ENCODE measurements around the gene SWAP70.
"Not testable (repeated sequence)": the region's sequence is repeated elsewhere in the genome, so short reads cannot be mapped to it uniquely, and the experiment has no call there.

Gene SWAP70

DNA sequence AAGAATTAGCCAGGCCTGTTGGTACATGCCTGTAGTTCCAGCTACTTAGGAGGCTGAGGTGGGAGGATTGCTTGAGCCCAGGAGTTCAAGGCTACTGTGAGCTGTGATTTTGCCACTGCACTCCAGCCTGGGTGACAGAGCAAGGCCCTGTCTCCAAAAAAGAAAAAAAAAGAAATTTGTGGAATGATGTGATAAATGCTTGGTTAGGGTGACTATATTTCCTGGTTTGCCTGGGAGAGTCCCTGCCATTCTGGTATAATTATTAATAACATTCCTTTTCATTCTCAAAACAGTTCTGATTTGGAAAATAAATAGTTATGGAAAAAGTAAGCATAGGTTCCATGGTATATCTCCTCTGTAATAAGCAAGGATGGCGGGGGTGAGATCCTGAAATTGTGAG, 74.8 kb downstream of the SWAP70 start (continued):
- no peak for TF ChIP-seq PPARA (CRISPR knock-in tag; IDR thresholded peaks at IDR 0.05; ENCODE audit: borderline replicate concordance)

DNA sequence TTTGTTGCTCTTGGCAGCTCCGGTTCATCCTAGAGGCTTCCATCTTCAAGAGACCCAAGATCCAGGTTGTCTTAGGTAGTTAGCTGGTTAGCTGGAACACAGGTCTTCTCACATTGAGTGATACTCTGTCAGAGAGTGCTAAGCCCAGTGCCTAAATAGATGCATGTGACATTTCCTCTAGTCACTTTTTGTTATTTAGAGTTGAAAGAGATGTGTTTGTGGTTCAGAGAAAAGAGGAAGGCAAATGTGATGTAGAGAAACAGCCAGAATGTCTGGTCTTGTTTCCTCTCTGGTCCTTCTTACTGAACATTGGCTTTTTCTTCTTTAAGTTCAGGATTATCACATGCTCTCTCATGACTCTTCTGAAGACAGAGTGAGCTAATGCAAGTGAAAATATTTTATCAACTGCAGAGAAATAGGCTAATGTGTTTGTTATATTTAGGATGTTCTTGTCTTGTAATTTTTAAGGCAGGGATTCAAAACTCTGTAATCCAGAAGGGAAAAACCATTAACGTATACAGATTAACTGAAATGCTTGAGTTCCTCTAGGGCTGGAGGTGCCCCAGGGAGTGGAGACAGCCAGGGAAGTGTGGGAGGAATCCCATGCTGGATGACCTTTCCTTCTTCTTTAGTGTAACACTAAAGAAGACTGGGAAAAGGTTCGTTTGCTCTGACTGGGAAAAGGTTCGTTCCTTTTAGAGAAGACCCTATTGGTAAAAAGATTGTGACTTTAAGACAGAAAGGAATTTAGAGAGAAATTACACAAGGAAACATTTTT, 75.4 kb downstream of the SWAP70 start:
- no peak for ATAC-seq
- no peak for TF ChIP-seq ARNTL (CRISPR knock-in tag; IDR thresholded peaks at IDR 0.05; ENCODE audit: borderline replicate concordance, low read depth)
- TF ChIP-seq, protein P1, sequence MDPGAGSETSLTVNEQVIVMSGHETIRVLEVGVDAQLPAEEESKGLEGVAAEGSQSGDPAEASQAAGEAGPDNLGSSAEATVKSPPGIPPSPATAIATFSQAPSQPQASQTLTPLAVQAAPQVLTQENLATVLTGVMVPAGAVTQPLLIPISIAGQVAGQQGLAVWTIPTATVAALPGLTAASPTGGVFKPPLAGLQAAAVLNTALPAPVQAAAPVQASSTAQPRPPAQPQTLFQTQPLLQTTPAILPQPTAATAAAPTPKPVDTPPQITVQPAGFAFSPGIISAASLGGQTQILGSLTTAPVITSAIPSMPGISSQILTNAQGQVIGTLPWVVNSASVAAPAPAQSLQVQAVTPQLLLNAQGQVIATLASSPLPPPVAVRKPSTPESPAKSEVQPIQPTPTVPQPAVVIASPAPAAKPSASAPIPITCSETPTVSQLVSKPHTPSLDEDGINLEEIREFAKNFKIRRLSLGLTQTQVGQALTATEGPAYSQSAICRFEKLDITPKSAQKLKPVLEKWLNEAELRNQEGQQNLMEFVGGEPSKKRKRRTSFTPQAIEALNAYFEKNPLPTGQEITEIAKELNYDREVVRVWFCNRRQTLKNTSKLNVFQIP (CRISPR knock-in tag; IDR thresholded peaks at IDR 0.05; ENCODE audit: borderline replicate concordance, low read depth), result no peak
- TF ChIP-seq, protein P2, sequence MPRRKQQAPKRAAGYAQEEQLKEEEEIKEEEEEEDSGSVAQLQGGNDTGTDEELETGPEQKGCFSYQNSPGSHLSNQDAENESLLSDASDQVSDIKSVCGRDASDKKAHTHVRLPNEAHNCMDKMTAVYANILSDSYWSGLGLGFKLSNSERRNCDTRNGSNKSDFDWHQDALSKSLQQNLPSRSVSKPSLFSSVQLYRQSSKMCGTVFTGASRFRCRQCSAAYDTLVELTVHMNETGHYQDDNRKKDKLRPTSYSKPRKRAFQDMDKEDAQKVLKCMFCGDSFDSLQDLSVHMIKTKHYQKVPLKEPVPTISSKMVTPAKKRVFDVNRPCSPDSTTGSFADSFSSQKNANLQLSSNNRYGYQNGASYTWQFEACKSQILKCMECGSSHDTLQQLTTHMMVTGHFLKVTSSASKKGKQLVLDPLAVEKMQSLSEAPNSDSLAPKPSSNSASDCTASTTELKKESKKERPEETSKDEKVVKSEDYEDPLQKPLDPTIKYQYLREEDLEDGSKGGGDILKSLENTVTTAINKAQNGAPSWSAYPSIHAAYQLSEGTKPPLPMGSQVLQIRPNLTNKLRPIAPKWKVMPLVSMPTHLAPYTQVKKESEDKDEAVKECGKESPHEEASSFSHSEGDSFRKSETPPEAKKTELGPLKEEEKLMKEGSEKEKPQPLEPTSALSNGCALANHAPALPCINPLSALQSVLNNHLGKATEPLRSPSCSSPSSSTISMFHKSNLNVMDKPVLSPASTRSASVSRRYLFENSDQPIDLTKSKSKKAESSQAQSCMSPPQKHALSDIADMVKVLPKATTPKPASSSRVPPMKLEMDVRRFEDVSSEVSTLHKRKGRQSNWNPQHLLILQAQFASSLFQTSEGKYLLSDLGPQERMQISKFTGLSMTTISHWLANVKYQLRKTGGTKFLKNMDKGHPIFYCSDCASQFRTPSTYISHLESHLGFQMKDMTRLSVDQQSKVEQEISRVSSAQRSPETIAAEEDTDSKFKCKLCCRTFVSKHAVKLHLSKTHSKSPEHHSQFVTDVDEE (CRISPR knock-in tag; IDR thresholded peaks at IDR 0.05), result no peak

DNA sequence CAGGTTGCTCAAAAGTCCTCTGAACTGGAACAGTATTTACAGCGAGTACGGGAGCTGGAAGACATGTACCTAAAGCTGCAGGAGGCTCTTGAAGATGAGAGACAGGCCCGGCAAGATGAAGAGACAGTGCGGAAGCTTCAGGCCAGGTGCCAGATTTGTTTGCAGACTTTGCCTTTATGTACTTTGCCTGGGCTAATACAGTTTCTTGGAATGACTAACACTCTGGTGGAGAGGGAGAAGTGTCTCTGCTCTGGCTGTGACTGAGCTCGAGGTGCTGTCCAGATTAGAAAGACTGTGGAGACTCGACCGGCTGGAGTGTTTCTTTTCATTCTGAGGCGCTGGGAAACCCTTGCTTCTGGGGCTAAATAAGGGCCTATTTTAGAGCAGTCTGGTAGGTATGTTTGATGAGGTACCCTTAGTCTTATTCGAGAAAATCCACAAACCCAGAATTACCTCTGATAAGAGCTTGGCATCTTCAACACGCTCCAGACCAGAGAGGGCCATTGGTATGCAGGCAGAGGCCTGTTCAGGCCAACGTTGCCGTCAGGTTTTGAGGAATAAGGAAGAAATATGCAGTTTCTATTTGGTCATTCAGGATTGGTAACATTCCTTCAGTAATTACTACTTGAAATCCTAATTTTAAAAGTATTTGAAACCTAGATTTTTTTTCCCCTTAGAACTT, 76.5 kb downstream of the SWAP70 start:
- no peak for TF ChIP-seq CSDC2 (CRISPR knock-in tag; IDR thresholded peaks at IDR 0.05)
- TF ChIP-seq, protein P3, sequence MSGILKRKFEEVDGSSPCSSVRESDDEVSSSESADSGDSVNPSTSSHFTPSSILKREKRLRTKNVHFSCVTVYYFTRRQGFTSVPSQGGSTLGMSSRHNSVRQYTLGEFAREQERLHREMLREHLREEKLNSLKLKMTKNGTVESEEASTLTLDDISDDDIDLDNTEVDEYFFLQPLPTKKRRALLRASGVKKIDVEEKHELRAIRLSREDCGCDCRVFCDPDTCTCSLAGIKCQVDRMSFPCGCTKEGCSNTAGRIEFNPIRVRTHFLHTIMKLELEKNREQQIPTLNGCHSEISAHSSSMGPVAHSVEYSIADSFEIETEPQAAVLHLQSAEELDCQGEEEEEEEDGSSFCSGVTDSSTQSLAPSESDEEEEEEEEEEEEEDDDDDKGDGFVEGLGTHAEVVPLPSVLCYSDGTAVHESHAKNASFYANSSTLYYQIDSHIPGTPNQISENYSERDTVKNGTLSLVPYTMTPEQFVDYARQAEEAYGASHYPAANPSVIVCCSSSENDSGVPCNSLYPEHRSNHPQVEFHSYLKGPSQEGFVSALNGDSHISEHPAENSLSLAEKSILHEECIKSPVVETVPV (CRISPR knock-in tag; IDR thresholded peaks at IDR 0.05), result no peak
- TF ChIP-seq ZNF8 (CRISPR knock-in tag; IDR thresholded peaks at IDR 0.05), result no peak
- no peak for TF ChIP-seq TOX (CRISPR knock-in tag; IDR thresholded peaks at IDR 0.05; ENCODE audit: borderline replicate concordance)
- no peak for TF ChIP-seq ZNF565 (CRISPR knock-in tag; conservative IDR thresholded peaks at IDR 0.05; ENCODE audit: low read depth)
- no peak for TF ChIP-seq OSR1 (CRISPR knock-in tag; IDR thresholded peaks at IDR 0.05)
- no peak for TF ChIP-seq PPARA (CRISPR knock-in tag; IDR thresholded peaks at IDR 0.05; ENCODE audit: borderline replicate concordance)
- TF ChIP-seq, protein P4, sequence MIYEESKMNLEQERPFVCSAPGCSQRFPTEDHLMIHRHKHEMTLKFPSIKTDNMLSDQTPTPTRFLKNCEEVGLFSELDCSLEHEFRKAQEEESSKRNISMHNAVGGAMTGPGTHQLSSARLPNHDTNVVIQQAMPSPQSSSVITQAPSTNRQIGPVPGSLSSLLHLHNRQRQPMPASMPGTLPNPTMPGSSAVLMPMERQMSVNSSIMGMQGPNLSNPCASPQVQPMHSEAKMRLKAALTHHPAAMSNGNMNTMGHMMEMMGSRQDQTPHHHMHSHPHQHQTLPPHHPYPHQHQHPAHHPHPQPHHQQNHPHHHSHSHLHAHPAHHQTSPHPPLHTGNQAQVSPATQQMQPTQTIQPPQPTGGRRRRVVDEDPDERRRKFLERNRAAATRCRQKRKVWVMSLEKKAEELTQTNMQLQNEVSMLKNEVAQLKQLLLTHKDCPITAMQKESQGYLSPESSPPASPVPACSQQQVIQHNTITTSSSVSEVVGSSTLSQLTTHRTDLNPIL (CRISPR knock-in tag; IDR thresholded peaks at IDR 0.05; ENCODE audit: low read depth), result no peak
- no peak for TF ChIP-seq ZFP30 (CRISPR knock-in tag; IDR thresholded peaks at IDR 0.05)
- no peak for TF ChIP-seq SNAI2 (CRISPR knock-in tag; IDR thresholded peaks at IDR 0.05)
- no peak for TF ChIP-seq ESRRG (CRISPR knock-in tag; IDR thresholded peaks at IDR 0.05)
- TF ChIP-seq ISL1 (CRISPR knock-in tag; IDR thresholded peaks at IDR 0.05), result no peak
- TF ChIP-seq, protein P5, sequence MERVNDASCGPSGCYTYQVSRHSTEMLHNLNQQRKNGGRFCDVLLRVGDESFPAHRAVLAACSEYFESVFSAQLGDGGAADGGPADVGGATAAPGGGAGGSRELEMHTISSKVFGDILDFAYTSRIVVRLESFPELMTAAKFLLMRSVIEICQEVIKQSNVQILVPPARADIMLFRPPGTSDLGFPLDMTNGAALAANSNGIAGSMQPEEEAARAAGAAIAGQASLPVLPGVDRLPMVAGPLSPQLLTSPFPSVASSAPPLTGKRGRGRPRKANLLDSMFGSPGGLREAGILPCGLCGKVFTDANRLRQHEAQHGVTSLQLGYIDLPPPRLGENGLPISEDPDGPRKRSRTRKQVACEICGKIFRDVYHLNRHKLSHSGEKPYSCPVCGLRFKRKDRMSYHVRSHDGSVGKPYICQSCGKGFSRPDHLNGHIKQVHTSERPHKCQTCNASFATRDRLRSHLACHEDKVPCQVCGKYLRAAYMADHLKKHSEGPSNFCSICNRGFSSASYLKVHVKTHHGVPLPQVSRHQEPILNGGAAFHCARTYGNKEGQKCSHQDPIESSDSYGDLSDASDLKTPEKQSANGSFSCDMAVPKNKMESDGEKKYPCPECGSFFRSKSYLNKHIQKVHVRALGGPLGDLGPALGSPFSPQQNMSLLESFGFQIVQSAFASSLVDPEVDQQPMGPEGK (CRISPR knock-in tag; IDR thresholded peaks at IDR 0.05; ENCODE audit: borderline replicate concordance), result no peak

DNA sequence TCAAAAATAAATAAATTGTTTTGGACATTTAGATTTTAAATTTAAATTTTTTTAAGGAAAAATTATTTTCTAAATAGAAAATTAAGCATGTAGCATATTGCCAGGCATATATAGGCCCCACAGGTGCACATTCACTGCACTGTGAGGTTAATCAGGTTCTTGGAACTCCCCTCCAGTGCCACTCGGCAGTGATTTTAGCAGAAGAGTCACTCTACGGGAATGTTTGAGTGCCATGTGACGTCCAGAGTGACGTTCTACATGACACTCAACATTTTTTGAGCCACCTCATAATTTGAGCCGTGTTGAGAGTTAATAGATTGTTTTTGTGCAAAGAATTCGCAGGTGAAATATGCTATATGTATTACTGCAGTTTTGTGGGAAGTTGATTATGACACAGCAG, 77.4 kb downstream of the SWAP70 start:
- no peak for ATAC-seq
- TF ChIP-seq OSR1 (CRISPR knock-in tag; IDR thresholded peaks at IDR 0.05) (no peak), ESRRG (CRISPR knock-in tag; IDR thresholded peaks at IDR 0.05) (no peak), ZFP3 (CRISPR knock-in tag; IDR thresholded peaks at IDR 0.05) (no peak), ZNF565 (CRISPR knock-in tag; conservative IDR thresholded peaks at IDR 0.05; ENCODE audit: low read depth) (no peak), ARNTL (CRISPR knock-in tag; IDR thresholded peaks at IDR 0.05; ENCODE audit: borderline replicate concordance, low read depth) (no peak), TCF4 (CRISPR knock-in tag; IDR thresholded peaks at IDR 0.05; ENCODE audit: borderline replicate concordance) (no peak), SNAI2 (CRISPR knock-in tag; IDR thresholded peaks at IDR 0.05) (no peak)
- TF ChIP-seq, protein P3 (CRISPR knock-in tag; IDR thresholded peaks at IDR 0.05), result no peak
- TF ChIP-seq, protein P1 (CRISPR knock-in tag; IDR thresholded peaks at IDR 0.05; ENCODE audit: borderline replicate concordance, low read depth), result no peak

More for the DNA sequence above, 76.5 kb downstream of the SWAP70 start:
- no peak for ATAC-seq

DNA sequence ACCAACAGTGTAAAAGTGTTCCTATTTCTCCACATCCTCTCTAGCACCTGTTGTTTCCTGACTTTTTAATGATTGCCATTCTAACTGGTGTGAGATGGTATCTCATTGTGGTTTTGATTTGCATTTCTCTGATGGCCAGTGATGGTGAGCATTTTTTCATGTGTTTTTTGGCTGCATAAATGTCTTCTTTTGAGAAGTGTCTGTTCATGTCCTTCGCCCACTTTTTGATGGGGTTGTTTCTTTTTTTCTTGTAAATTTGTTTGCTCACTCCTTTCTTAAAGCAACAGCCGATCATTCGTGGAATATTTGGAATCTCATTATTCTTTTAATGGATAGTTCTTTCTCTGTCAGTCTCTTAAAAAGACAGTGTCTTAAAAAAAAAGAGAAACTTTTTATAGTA, 79.6 kb downstream of the SWAP70 start:
- ATAC-seq, result not testable (repeated sequence)
